GM23338 (cell line): ENCODE data around the gene YES1. TPM values are rescaled to one million over a fixed set of nuclear protein-coding genes. Genes with fewer than 3 reads are reported as not detected.
A peak's percentile ranks its signal among the peaks of the same experiment; 100 is the strongest.

Experiments
- ATAC-seq: fragments of 200-7000 bp; cut with Tn5 transposase; 3 replicates; pipeline ENCODE4 v1.9.1; 2020
- DNase-seq: peaks from one replicate; pipeline ENCODE4 v3.0.0-alpha.2; 2015; ENCODE audit warnings: low spot score
- H2AFZ ChIP-seq: fragments of 200-600 bp; sonication (generic); 2 replicates; pipeline ENCODE4 v1.8.0; 2016; ENCODE audit warnings: antibody characterized with exemption, mild to moderate bottlenecking, moderate library complexity
- H3F3A ChIP-seq: fragments of 200-600 bp; sonication (generic); replicated peaks from 2 replicates; pipeline ENCODE4 v1.8.0; 2017; ENCODE audit warnings: antibody characterized with exemption, mixed run types, low read depth
- H3K27ac ChIP-seq: fragments of 200-600 bp; sonication (generic); 2 replicates; pipeline ENCODE4 v1.6.1; 2016; ENCODE audit warnings: low read depth
- H3K27me3 ChIP-seq: fragments of 200-600 bp; sonication (generic); 2 replicates; pipeline ENCODE4 v1.8.0; 2016; ENCODE audit warnings: mild to moderate bottlenecking, mixed run types, moderate library complexity; ENCODE audit not compliant: insufficient read depth
- H3K36me3 ChIP-seq: fragments of 200-600 bp; sonication (generic); 2 replicates; pipeline ENCODE4 v1.8.0; 2016; ENCODE audit warnings: mild to moderate bottlenecking; ENCODE audit not compliant: insufficient read depth
- H3K4me1 ChIP-seq: fragments of 200-600 bp; sonication (generic); 2 replicates; pipeline ENCODE4 v1.8.0; 2016; ENCODE audit warnings: mild to moderate bottlenecking, moderate library complexity; ENCODE audit not compliant: insufficient read depth
- H3K4me2 ChIP-seq: fragments of 200-600 bp; sonication (generic); 2 replicates; pipeline ENCODE4 v1.7.1; 2017; ENCODE audit warnings: mixed run types
- H3K4me3 ChIP-seq: fragments of 200-600 bp; sonication (generic); 2 replicates; pipeline ENCODE4 v1.6.1; 2016; ENCODE audit warnings: mixed run types
- H3K79me2 ChIP-seq: fragments of 200-600 bp; sonication (generic); replicated peaks from 2 replicates; pipeline ENCODE4 v1.8.0; 2017; ENCODE audit warnings: mild to moderate bottlenecking; ENCODE audit not compliant: insufficient read depth
- H3K9me2 ChIP-seq: fragments of 200-600 bp; sonication (generic); 2 replicates; pipeline ENCODE4 v1.8.0; 2017; ENCODE audit not compliant: insufficient read depth
- H4K20me1 ChIP-seq: fragments of 200-600 bp; sonication (generic); replicated peaks from 2 replicates; pipeline ENCODE4 v1.8.0; 2017; ENCODE audit warnings: mild to moderate bottlenecking; ENCODE audit not compliant: insufficient read depth
- H3K27ac Mint-ChIP-seq: 2 replicates; pipeline ENCODE4 v1.8.0; 2020; ENCODE audit warnings: inconsistent platforms, mild to moderate bottlenecking, moderate library complexity, mixed read lengths
- H3K27me3 Mint-ChIP-seq: 3 replicates; pipeline ENCODE4 v1.8.0; 2022; ENCODE audit warnings: low read depth, mild to moderate bottlenecking, moderate library complexity, mixed read lengths, inconsistent platforms; ENCODE audit not compliant: insufficient read depth, poor library complexity
- H3K36me3 Mint-ChIP-seq: 3 replicates; pipeline ENCODE4 v1.8.0; 2021; ENCODE audit warnings: low read depth, mild to moderate bottlenecking, inconsistent platforms, moderate library complexity, mixed read lengths
- H3K4me1 Mint-ChIP-seq: 3 replicates; pipeline ENCODE4 v1.8.0; 2020; ENCODE audit warnings: mild to moderate bottlenecking, inconsistent platforms, mixed read lengths
- H3K4me3 Mint-ChIP-seq: 3 replicates; pipeline ENCODE4 v1.8.0; 2021; ENCODE audit warnings: moderate library complexity, mild to moderate bottlenecking, inconsistent platforms, mixed read lengths
- H3K9me3 Mint-ChIP-seq: 3 replicates; pipeline ENCODE4 v1.8.0; 2020; ENCODE audit warnings: moderate library complexity, mild to moderate bottlenecking, inconsistent platforms, mixed read lengths
- ETS1 ChIP-seq: IDR thresholded peaks from 2 replicates; pipeline ENCODE4 v1.6.1; 2016; ENCODE audit warnings: antibody characterized with exemption
- EZH2phosphoT487 ChIP-seq: fragments of 200-600 bp; sonication (generic); IDR thresholded peaks from one replicate; pipeline ENCODE4 v1.8.1; 2018; ENCODE audit warnings: antibody characterized with exemption; ENCODE audit not compliant: unreplicated experiment
- JUNB ChIP-seq: IDR thresholded peaks from one replicate; pipeline ENCODE4 v1.6.1; 2016; ENCODE audit warnings: antibody characterized with exemption; ENCODE audit not compliant: unreplicated experiment
- NANOG ChIP-seq: IDR thresholded peaks from 2 replicates; pipeline ENCODE4 v1.6.1; 2016; ENCODE audit warnings: antibody characterized with exemption, borderline replicate concordance
- POLR2AphosphoS5 ChIP-seq: IDR thresholded peaks from 2 replicates; pipeline ENCODE4 v1.6.1; 2016; ENCODE audit warnings: antibody characterized with exemption, low read depth
- polyA plus RNA-seq: library from polyadenylated mRNA; unstranded; fragments of >200 nt; fragmentation: Nextera tagmentation; extraction: Ambion mirVana; gene quantifications from 2 replicates; pipeline ENCODE4 v1.2.1, GENCODE V29; 2016
- total RNA-seq: library from RNA; depleted of rRNA; stranded (reverse); fragments of >200 nt; shearing (Covaris generic); gene quantifications from 2 replicates; pipeline ENCODE4 v1.2.3, GENCODE V29; 2014
- TF ChIP-seq, protein P1 (sequence below): IDR thresholded peaks from one replicate; pipeline ENCODE4 v1.6.1; 2018; ENCODE audit warnings: antibody characterized with exemption; ENCODE audit not compliant: unreplicated experiment
- TF ChIP-seq, protein P2 (sequence below), 2 experiments: fragments of 200-600 bp in 1 of 2; sonication (generic) in 1 of 2; conservative IDR thresholded peaks; 2 replicates each; pipeline versions ENCODE4 v1.5.1 to v1.6.1; 2016 to 2017; ENCODE audit warnings: antibody characterized with exemption in 2 of 2, low read depth in 2 of 2, mild to moderate bottlenecking in 2 of 2, moderate library complexity in 1 of 2

Gene YES1
- total and polyA plus RNA-seq, 2 experiments from 2014 or later, result 25.4 to 327 TPM

GRCh38 chr18:713135-713490 is 98.9 kb downstream of the YES1 start (continued):
- TF ChIP-seq, protein P1, sequence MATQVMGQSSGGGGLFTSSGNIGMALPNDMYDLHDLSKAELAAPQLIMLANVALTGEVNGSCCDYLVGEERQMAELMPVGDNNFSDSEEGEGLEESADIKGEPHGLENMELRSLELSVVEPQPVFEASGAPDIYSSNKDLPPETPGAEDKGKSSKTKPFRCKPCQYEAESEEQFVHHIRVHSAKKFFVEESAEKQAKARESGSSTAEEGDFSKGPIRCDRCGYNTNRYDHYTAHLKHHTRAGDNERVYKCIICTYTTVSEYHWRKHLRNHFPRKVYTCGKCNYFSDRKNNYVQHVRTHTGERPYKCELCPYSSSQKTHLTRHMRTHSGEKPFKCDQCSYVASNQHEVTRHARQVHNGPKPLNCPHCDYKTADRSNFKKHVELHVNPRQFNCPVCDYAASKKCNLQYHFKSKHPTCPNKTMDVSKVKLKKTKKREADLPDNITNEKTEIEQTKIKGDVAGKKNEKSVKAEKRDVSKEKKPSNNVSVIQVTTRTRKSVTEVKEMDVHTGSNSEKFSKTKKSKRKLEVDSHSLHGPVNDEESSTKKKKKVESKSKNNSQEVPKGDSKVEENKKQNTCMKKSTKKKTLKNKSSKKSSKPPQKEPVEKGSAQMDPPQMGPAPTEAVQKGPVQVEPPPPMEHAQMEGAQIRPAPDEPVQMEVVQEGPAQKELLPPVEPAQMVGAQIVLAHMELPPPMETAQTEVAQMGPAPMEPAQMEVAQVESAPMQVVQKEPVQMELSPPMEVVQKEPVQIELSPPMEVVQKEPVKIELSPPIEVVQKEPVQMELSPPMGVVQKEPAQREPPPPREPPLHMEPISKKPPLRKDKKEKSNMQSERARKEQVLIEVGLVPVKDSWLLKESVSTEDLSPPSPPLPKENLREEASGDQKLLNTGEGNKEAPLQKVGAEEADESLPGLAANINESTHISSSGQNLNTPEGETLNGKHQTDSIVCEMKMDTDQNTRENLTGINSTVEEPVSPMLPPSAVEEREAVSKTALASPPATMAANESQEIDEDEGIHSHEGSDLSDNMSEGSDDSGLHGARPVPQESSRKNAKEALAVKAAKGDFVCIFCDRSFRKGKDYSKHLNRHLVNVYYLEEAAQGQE, result no peak
- TF ChIP-seq, protein P2, sequence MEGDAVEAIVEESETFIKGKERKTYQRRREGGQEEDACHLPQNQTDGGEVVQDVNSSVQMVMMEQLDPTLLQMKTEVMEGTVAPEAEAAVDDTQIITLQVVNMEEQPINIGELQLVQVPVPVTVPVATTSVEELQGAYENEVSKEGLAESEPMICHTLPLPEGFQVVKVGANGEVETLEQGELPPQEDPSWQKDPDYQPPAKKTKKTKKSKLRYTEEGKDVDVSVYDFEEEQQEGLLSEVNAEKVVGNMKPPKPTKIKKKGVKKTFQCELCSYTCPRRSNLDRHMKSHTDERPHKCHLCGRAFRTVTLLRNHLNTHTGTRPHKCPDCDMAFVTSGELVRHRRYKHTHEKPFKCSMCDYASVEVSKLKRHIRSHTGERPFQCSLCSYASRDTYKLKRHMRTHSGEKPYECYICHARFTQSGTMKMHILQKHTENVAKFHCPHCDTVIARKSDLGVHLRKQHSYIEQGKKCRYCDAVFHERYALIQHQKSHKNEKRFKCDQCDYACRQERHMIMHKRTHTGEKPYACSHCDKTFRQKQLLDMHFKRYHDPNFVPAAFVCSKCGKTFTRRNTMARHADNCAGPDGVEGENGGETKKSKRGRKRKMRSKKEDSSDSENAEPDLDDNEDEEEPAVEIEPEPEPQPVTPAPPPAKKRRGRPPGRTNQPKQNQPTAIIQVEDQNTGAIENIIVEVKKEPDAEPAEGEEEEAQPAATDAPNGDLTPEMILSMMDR (conservative IDR thresholded peaks at IDR 0.05; ENCODE audit: low read depth in 2 of 2), result no peak
- TF ChIP-seq POLR2AphosphoS5 (no peak), NANOG (no peak), ETS1 (no peak)

- no peaks in the 10 kb centered on the region; the same call in 1 of the 2 replicates for H3K36me3 ChIP-seq
- peaks cover 26% of the 10 kb centered on the region for H3K36me3 Mint-ChIP-seq
- peak within 1 kb of the TSS; percentile 99 for H2AFZ ChIP-seq
- H3K4me3 Mint-ChIP-seq, result peak within 1 kb of the TSS; percentile 78
- H3K27ac ChIP-seq, result peak within 1 kb of the TSS; percentile 79; the same call in 1 of the 2 replicates
- H3F3A ChIP-seq, result peaks cover 5% of the 10 kb centered on the region; the same call in 1 of the 2 replicates
- H3K27me3 ChIP-seq, result 0 out of 2 replicates have a peak, but pooled peaks cover 7% of the 10 kb centered on the region
- peaks cover 7% of the 10 kb centered on the region for H3K4me1 Mint-ChIP-seq
- H3K27me3 Mint-ChIP-seq, result peaks cover 6% of the 10 kb centered on the region
- peak within 1 kb of the TSS; percentile 85 for H3K27ac Mint-ChIP-seq
- peak within 1 kb of the TSS; percentile 98 for H3K4me3 ChIP-seq
- peaks cover 6% of the 10 kb centered on the region for H3K4me1 ChIP-seq
- peak within 1 kb of the TSS; percentile 96 for H3K4me2 ChIP-seq
- H3K9me3 Mint-ChIP-seq, result peaks cover 7% of the 10 kb centered on the region; the same call in 2 of the 3 replicates
- ATAC-seq, result peak; percentile 90
- peaks cover 43% of the 10 kb centered on the region for H3K79me2 ChIP-seq
- H4K20me1 ChIP-seq, result peaks cover 26% of the 10 kb centered on the region
- peak; percentile 90 for DNase-seq
- TF ChIP-seq EZH2phosphoT487, result no peak
- TF ChIP-seq POLR2AphosphoS5, result peak; percentile 81
- TF ChIP-seq, protein P2 (conservative IDR thresholded peaks at IDR 0.05; ENCODE audit: low read depth in 2 of 2), result peak; percentile 51 to 80
- no peak for TF ChIP-seq NANOG
- no peak for TF ChIP-seq JUNB
- H3K9me2 ChIP-seq, result no peaks in the 10 kb centered on the region
Measured at GRCh38 chr18:712401-713134, 99.5 kb downstream of the YES1 start, which contains the start of gene ENOSF1. ENOSF1 (minus strand) TSS chr18:712630; CDS start chr18:712587, 43 bp downstream.
